Trophoblast cell (in vitro differentiated cells and primary cell): ENCODE measurements around the gene CPEB3.

Experiments
- DNase-seq, 2 donors: peaks; one replicate each; pipeline ENCODE4 v3.0.0-alpha.2; 2016
- H2AFZ ChIP-seq: 2 replicates; pipeline ENCODE4 v1.6.1; 2013; ENCODE audit warnings: low read length, moderate library complexity, mild to moderate bottlenecking; ENCODE audit not compliant: insufficient read depth, poor library complexity
- H2AK5ac ChIP-seq: 2 replicates; pipeline ENCODE4 v1.6.1; 2013; ENCODE audit warnings: mild to moderate bottlenecking, low read length
- H2BK120ac ChIP-seq: 2 replicates; pipeline ENCODE4 v1.6.1; 2013; ENCODE audit warnings: low read length, mild to moderate bottlenecking, moderate library complexity; ENCODE audit not compliant: insufficient read depth, poor library complexity
- H2BK12ac ChIP-seq: 2 replicates; pipeline ENCODE4 v1.6.1; 2013; ENCODE audit warnings: mild to moderate bottlenecking, low read length, moderate library complexity
- H2BK5ac ChIP-seq: 2 replicates; pipeline ENCODE4 v1.6.1; 2013; ENCODE audit warnings: low read length, low read depth, moderate library complexity, mild to moderate bottlenecking; ENCODE audit not compliant: poor library complexity
- H3K14ac ChIP-seq: 2 replicates; pipeline ENCODE4 v1.6.1; 2013; ENCODE audit warnings: mild to moderate bottlenecking, low read length
- H3K18ac ChIP-seq: 2 replicates; pipeline ENCODE4 v1.6.1; 2013; ENCODE audit warnings: mild to moderate bottlenecking, low read length
- H3K23ac ChIP-seq: 2 replicates; pipeline ENCODE4 v1.6.1; 2013; ENCODE audit warnings: low read length
- H3K27ac ChIP-seq: 2 replicates; pipeline ENCODE4 v1.5.1; 2013; ENCODE audit warnings: low read depth, mild to moderate bottlenecking, inconsistent platforms, low read length, moderate library complexity
- H3K27me3 ChIP-seq: 2 replicates; pipeline ENCODE4 v1.6.1; 2013; ENCODE audit warnings: inconsistent platforms, mild to moderate bottlenecking, low read length, moderate library complexity; ENCODE audit not compliant: insufficient read depth
- H3K36me3 ChIP-seq, 2 experiments: 1 replicate in 1 of 2; 2 replicates in 1 of 2; pipeline ENCODE4 v1.6.1; 2013; ENCODE audit warnings: low read length in 2 of 2, mild to moderate bottlenecking in 2 of 2, moderate library complexity in 1 of 2; ENCODE audit not compliant: insufficient read depth in 2 of 2, control insufficient read depth in 1 of 2
- H3K4ac ChIP-seq: 2 replicates; pipeline ENCODE4 v1.6.1; 2013; ENCODE audit warnings: low read depth, mild to moderate bottlenecking, low read length, moderate library complexity
- H3K4me1 ChIP-seq, 2 experiments: 1 replicate in 1 of 2; 2 replicates in 1 of 2; pipeline ENCODE4 v1.6.1; 2013; ENCODE audit warnings: low read length in 2 of 2, mild to moderate bottlenecking in 2 of 2, moderate library complexity in 1 of 2; ENCODE audit not compliant: insufficient read depth in 2 of 2, control insufficient read depth in 1 of 2
- H3K4me2 ChIP-seq: 2 replicates; pipeline ENCODE4 v1.6.1; 2013; ENCODE audit warnings: inconsistent platforms, mild to moderate bottlenecking, low read length, moderate library complexity
- H3K4me3 ChIP-seq: 2 replicates; pipeline ENCODE4 v1.5.1; 2013; ENCODE audit warnings: mild to moderate bottlenecking, low read depth, low read length, inconsistent platforms
- H3K79me1 ChIP-seq: one replicate; pipeline ENCODE4 v1.6.1; 2013; ENCODE audit warnings: low read length
- H3K79me2 ChIP-seq: 2 replicates; pipeline ENCODE4 v1.6.1; 2013; ENCODE audit warnings: low read length, mild to moderate bottlenecking; ENCODE audit not compliant: control insufficient read depth, insufficient read depth, poor library complexity
- H3K9ac ChIP-seq: 2 replicates; pipeline ENCODE4 v1.6.1; 2013; ENCODE audit warnings: mild to moderate bottlenecking, low read length
- H3K9me3 ChIP-seq: 2 replicates; pipeline ENCODE4 v1.6.1; 2013; ENCODE audit warnings: low read depth, mild to moderate bottlenecking, control low read depth, inconsistent platforms, low read length; ENCODE audit not compliant: insufficient read depth
- H4K12ac ChIP-seq: 2 replicates; pipeline ENCODE4 v1.6.1; 2013; ENCODE audit warnings: low read depth, mild to moderate bottlenecking, low read length, moderate library complexity
- H4K8ac ChIP-seq: 2 replicates; pipeline ENCODE4 v1.6.1; 2013; ENCODE audit warnings: low read depth, mild to moderate bottlenecking, low read length, moderate library complexity
- H4K91ac ChIP-seq: one replicate; pipeline ENCODE4 v1.6.1; 2013; ENCODE audit warnings: low read depth, mild to moderate bottlenecking, low read length, moderate library complexity
- WGBS: extraction: QIAGEN DNeasy Blood & Tissue Kit; methylation state at CpG from one replicate; pipeline ENCODE4 v1.1.7; 2013; ENCODE audit warnings: missing lambda C conversion rate; ENCODE audit not compliant: insufficient read length, insufficient coverage; ENCODE audit errors: extremely low coverage; 5-methylcytosine and 5-hydroxymethylcytosine counted together

The CPEB3 gene

GRCh38 chr10:92014620-92015019 lies 276.3 kb downstream of the CPEB3 start:
- no peak overlapping the region for H4K91ac ChIP-seq
- no peak overlapping the region for H3K18ac ChIP-seq
- no peak overlapping the region for H3K27ac ChIP-seq
- H3K36me3 ChIP-seq: peaks cover 10 to 15% of the 10 kb centered on the region in 2 experiments
- no peak for DNase-seq
- no peak overlapping the region for H3K4me3 ChIP-seq
- H3K23ac ChIP-seq: no peak overlapping the region
- H4K8ac ChIP-seq: no peak overlapping the region
- no peak overlapping the region for H3K9ac ChIP-seq
- H2AK5ac ChIP-seq: no peak overlapping the region
- no peaks in the 10 kb centered on the region for H3K79me1 ChIP-seq
- H4K12ac ChIP-seq: no peak overlapping the region
- no peak overlapping the region for H2AFZ ChIP-seq
- no CpG with 5 or more reads among the region's 1 CpG for WGBS
- H3K4me2 ChIP-seq: no peak overlapping the region
- no peaks in the 10 kb centered on the region for H3K4me1 ChIP-seq
- no peak overlapping the region for H3K4ac ChIP-seq
- no peak overlapping the region for H3K14ac ChIP-seq
- no peaks in the 10 kb centered on the region for H3K27me3 ChIP-seq
- H3K79me2 ChIP-seq: no peaks in the 10 kb centered on the region
- H2BK12ac ChIP-seq: no peak overlapping the region
- no peaks in the 10 kb centered on the region for H3K9me3 ChIP-seq
- no peak overlapping the region for H2BK120ac ChIP-seq
- H2BK5ac ChIP-seq: no peak overlapping the region

GRCh38 chr10:92011560-92012214 lies 279.2 kb downstream of the CPEB3 start:
- Histone ChIP-seq H3K9ac (no peak overlapping the region), H2BK12ac (no peak overlapping the region), H3K27ac (no peak overlapping the region), H2BK120ac (no peak overlapping the region), H3K18ac (no peak overlapping the region), H3K79me2 (no peaks in the 10 kb centered on the region), H2BK5ac (no peak overlapping the region), H3K4me1 (no peaks in the 10 kb centered on the region), H3K79me1 (no peaks in the 10 kb centered on the region), H3K27me3 (no peaks in the 10 kb centered on the region), H4K8ac (no peak overlapping the region), H4K12ac (no peak overlapping the region), H3K4me2 (no peak overlapping the region), H3K36me3 (peaks cover 9 to 14% of the 10 kb centered on the region in 2 experiments), H3K23ac (no peak overlapping the region), H2AFZ (no peak overlapping the region), H3K4me3 (no peak overlapping the region), H2AK5ac (no peak overlapping the region), H3K4ac (no peak overlapping the region), H3K14ac (no peak overlapping the region), H3K9me3 (no peaks in the 10 kb centered on the region), H4K91ac (no peak overlapping the region)
- WGBS: 100% methylated on average over 1 of the region's 2 CpGs
- DNase-seq: peak in 1 of 2 donors; percentile 47

- Histone ChIP-seq H2BK12ac (no peak overlapping the region), H3K14ac (no peak overlapping the region), H3K27ac (no peak overlapping the region), H3K4me3 (no peak overlapping the region), H2BK5ac (no peak overlapping the region), H3K79me1 (no peaks in the 10 kb centered on the region), H3K9me3 (no peaks in the 10 kb centered on the region), H4K12ac (no peak overlapping the region), H3K79me2 (no peaks in the 10 kb centered on the region), H3K36me3 (peaks cover 10 to 12% of the 10 kb centered on the region in 2 experiments), H3K27me3 (no peaks in the 10 kb centered on the region), H2AFZ (no peak overlapping the region), H4K8ac (no peak overlapping the region), H3K9ac (no peak overlapping the region), H2AK5ac (no peak overlapping the region), H3K4ac (no peak overlapping the region), H3K4me1 (no peaks in the 10 kb centered on the region), H3K4me2 (no peak overlapping the region), H3K23ac (no peak overlapping the region), H2BK120ac (no peak overlapping the region), H3K18ac (no peak overlapping the region), H4K91ac (no peak overlapping the region)
- DNase-seq: no peak
Measured at GRCh38 chr10:92010047-92010735, 280.7 kb downstream of the CPEB3 start.

GRCh38 chr10:92009445-92009844 lies 281.4 kb downstream of the CPEB3 start:
- H4K91ac ChIP-seq: no peak overlapping the region
- DNase-seq: no peak
- no peak overlapping the region for H3K18ac ChIP-seq
- no peak overlapping the region for H2BK5ac ChIP-seq
- H2BK120ac ChIP-seq: no peak overlapping the region
- peaks cover 10 to 12% of the 10 kb centered on the region in 2 experiments for H3K36me3 ChIP-seq
- no peaks in the 10 kb centered on the region for H3K27me3 ChIP-seq
- H3K4me2 ChIP-seq: no peak overlapping the region
- H4K8ac ChIP-seq: no peak overlapping the region
- no peaks in the 10 kb centered on the region for H3K79me1 ChIP-seq
- no peak overlapping the region for H3K4ac ChIP-seq
- no peak overlapping the region for H2AFZ ChIP-seq
- H2AK5ac ChIP-seq: no peak overlapping the region
- no peak overlapping the region for H3K23ac ChIP-seq
- no peaks in the 10 kb centered on the region for H3K4me1 ChIP-seq
- no peaks in the 10 kb centered on the region for H3K9me3 ChIP-seq
- H2BK12ac ChIP-seq: no peak overlapping the region
- H4K12ac ChIP-seq: no peak overlapping the region
- no peak overlapping the region for H3K27ac ChIP-seq
- no CpG with 5 or more reads among the region's 1 CpG for WGBS
- H3K14ac ChIP-seq: no peak overlapping the region
- no peak overlapping the region for H3K9ac ChIP-seq
- H3K4me3 ChIP-seq: no peak overlapping the region
- no peaks in the 10 kb centered on the region for H3K79me2 ChIP-seq
